Fibroblast of skin of abdomen (primary cell): ENCODE data around the gene KIAA1671.
A peak's percentile ranks its signal among the peaks of the same experiment; 100 is the strongest.

Experiments
- DNase-seq: peaks from one replicate; pipeline ENCODE4 v3.0.0-alpha.2; 2013

Gene KIAA1671

GRCh38 chr22:25096638-25097405 lies 144.3 kb downstream of the KIAA1671 start:
- no peak for DNase-seq

- no peak for DNase-seq
These were observed 146.0 kb downstream of the KIAA1671 start for GRCh38 chr22:25098445-25099081.

- no peak for DNase-seq
These were observed 146.7 kb downstream of the KIAA1671 start for GRCh38 chr22:25099202-25099601.

GRCh38 chr22:25100402-25100801 lies 147.9 kb downstream of the KIAA1671 start:
- DNase-seq = no peak

- DNase-seq = no peak
These were observed 148.4 kb downstream of the KIAA1671 start for GRCh38 chr22:25100948-25101347.

GRCh38 chr22:25101501-25101900 lies 149.0 kb downstream of the KIAA1671 start:
- DNase-seq = no peak

- no peak for DNase-seq
These were observed 149.5 kb downstream of the KIAA1671 start for GRCh38 chr22:25101986-25102385.

- DNase-seq = no peak
These were observed 150.2 kb downstream of the KIAA1671 start for GRCh38 chr22:25102722-25103121.

- DNase-seq = no peak
These were observed 151.9 kb downstream of the KIAA1671 start for GRCh38 chr22:25104367-25104766.

GRCh38 chr22:25105817-25106650 lies 153.5 kb downstream of the KIAA1671 start:
- DNase-seq = no peak

- no peak for DNase-seq
These were observed 157.5 kb downstream of the KIAA1671 start for GRCh38 chr22:25109878-25110595.

- DNase-seq = no peak
These were observed 158.0 kb downstream of the KIAA1671 start for GRCh38 chr22:25110596-25110845.

- DNase-seq = peak; percentile 59
These were observed 158.5 kb downstream of the KIAA1671 start for GRCh38 chr22:25110846-25111578.

- DNase-seq = no peak
These were observed 159.3 kb downstream of the KIAA1671 start for GRCh38 chr22:25111579-25112517.

- no peak for DNase-seq
These were observed 160.2 kb downstream of the KIAA1671 start for GRCh38 chr22:25112538-25113253.

- no peak for DNase-seq
These were observed 160.8 kb downstream of the KIAA1671 start for GRCh38 chr22:25113316-25113721.

GRCh38 chr22:25114369-25115362 lies 162.2 kb downstream of the KIAA1671 start:
- DNase-seq = no peak

- DNase-seq = no peak
These were observed 167.1 kb downstream of the KIAA1671 start for GRCh38 chr22:25119609-25120008.

GRCh38 chr22:25120093-25120561 lies 167.6 kb downstream of the KIAA1671 start:
- DNase-seq = no peak
